RPMI8226 (cell line): ENCODE data around the gene ZNF536.
"Not testable (repeated sequence)": the region's sequence is repeated elsewhere in the genome, so short reads cannot be mapped to it uniquely, and the experiment has no call there.

Source experiments
- DNase-seq: peaks from one replicate; pipeline ENCODE4 v3.0.0-alpha.2; 2015

Gene ZNF536

GRCh38 chr19:30423481-30423880 lies 51.3 kb downstream of the ZNF536 start:
- DNase-seq: no peak

GRCh38 chr19:30425885-30426838 lies 54.0 kb downstream of the ZNF536 start:
- no peak for DNase-seq

- no peak for DNase-seq
These were observed 54.7 kb downstream of the ZNF536 start for GRCh38 chr19:30426864-30427263.

- DNase-seq: no peak
These were observed 56.0 kb downstream of the ZNF536 start for GRCh38 chr19:30428092-30428680.

- DNase-seq: no peak
These were observed 56.7 kb downstream of the ZNF536 start for GRCh38 chr19:30428844-30429243.

GRCh38 chr19:30430206-30430734 lies 58.1 kb downstream of the ZNF536 start:
- DNase-seq: no peak

- no peak for DNase-seq
These were observed 59.4 kb downstream of the ZNF536 start for GRCh38 chr19:30431591-30431990.

- no peak for DNase-seq
These were observed 62.8 kb downstream of the ZNF536 start for GRCh38 chr19:30434797-30435594.

- no peak for DNase-seq
These were observed 65.7 kb downstream of the ZNF536 start for GRCh38 chr19:30437869-30438268.

- DNase-seq: no peak
These were observed 67.1 kb downstream of the ZNF536 start for GRCh38 chr19:30439310-30439709.

- DNase-seq: no peak
These were observed 68.8 kb downstream of the ZNF536 start for GRCh38 chr19:30441011-30441410.

- DNase-seq: no peak
These were observed 70.5 kb downstream of the ZNF536 start for GRCh38 chr19:30442674-30443073.

- no peak for DNase-seq
These were observed 71.5 kb downstream of the ZNF536 start for GRCh38 chr19:30443531-30444252.

- no peak for DNase-seq
These were observed 72.1 kb downstream of the ZNF536 start for GRCh38 chr19:30444253-30444671.

- DNase-seq: no peak
These were observed 72.6 kb downstream of the ZNF536 start for GRCh38 chr19:30444686-30445232.

GRCh38 chr19:30445385-30445784 lies 73.2 kb downstream of the ZNF536 start:
- no peak for DNase-seq

- DNase-seq: not testable (repeated sequence)
These were observed 73.9 kb downstream of the ZNF536 start for GRCh38 chr19:30446120-30446519.

GRCh38 chr19:30446850-30447552 lies 74.8 kb downstream of the ZNF536 start:
- no peak for DNase-seq

GRCh38 chr19:30447553-30447870 lies 75.3 kb downstream of the ZNF536 start:
- no peak for DNase-seq

- no peak for DNase-seq
These were observed 76.3 kb downstream of the ZNF536 start for GRCh38 chr19:30448386-30449077.

- DNase-seq: no peak
These were observed 77.0 kb downstream of the ZNF536 start for GRCh38 chr19:30449078-30449590.
